GM21390 (cell line): ENCODE results near the gene INO80B.

Experiments used
- ATAC-seq: cut with Tn5 transposase; IDR thresholded peaks from one replicate; pipeline ENCODE4 v1.9.1; 2021; ENCODE audit not compliant: unreplicated experiment

The INO80B gene

DNA sequence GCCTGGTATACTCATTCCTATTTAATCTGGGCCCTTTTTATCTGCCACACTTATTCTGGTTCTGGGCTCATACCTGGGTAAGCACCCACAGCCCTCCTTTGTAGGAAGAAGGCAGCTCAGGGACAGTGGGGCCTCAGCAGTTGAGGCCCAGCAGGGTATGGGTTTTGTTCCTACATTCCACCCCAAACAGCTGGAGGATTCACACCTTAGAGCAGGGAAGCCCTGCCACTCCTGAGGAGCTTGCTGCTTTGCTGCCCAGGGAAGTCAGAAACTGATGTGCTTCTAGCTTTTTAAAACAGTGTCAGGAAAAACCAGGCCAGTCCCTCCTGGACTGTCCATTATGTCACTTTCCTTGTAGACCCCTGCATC, 45.7 kb downstream of the INO80B start:
- ATAC-seq: no peak

DNA sequence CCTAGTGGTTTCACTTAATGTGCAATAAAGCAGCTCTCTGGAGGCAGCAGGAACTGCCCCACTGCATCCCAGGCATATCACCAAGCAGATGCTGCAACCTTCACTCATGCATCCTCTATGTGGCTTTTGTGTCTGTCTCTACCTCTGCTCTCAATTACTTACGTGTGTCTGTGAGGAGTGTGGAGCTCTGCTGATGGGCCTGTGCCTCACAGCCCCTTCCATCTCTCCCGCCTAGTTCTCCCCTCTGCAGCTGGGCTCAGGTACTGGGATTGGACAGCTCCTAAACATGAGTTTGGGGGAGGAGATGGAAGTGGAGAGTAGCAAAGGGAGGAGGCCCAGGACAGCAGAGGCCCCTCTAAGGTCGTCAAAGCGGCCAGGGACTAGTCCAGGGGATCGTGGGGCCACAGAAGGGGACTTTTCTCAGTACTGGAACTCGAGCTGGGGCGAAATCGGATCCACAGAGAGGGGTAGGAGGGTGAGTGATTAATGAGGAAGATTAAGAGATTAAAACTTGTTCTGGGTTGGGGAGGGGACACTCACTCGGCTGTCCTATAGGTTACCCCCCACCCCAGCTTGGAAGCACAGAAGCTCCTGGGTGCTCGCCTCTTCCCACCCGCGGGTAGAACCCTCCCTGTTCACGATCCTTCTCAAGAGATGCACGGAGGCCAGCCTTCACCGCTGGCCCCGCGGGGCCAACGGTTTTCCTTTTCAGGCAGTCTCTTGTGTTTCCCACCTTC, 46.6 kb downstream of the INO80B start:
- ATAC-seq: no peak

DNA sequence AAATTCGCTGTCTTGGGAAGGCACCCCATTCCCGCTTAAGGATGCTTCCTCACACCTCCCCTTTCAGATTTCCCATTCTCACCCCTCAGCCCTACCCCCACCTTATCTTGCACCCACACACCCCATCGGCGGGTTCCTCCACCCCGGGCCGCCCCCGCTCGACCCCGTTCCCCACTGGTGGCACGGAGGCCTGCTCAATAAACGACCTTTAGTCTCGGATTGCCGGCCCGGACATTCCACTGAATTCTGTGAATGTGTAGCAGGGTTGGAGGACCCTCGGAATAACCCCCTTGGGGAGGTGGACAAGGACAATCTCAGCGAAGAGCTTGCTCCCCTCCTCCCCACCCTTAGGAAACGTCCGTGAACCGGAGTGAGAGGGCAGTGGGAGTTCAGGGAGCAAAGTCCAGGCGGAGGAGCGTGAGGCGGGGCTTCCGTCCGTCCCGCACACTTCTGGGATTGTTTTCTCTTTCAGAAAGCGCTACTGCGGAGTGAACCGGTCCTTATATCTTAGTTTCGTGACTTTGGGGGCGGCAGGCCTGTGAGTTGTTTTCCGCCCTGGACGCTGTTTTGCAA, 47.3 kb downstream of the INO80B start:
- no peak for ATAC-seq

DNA sequence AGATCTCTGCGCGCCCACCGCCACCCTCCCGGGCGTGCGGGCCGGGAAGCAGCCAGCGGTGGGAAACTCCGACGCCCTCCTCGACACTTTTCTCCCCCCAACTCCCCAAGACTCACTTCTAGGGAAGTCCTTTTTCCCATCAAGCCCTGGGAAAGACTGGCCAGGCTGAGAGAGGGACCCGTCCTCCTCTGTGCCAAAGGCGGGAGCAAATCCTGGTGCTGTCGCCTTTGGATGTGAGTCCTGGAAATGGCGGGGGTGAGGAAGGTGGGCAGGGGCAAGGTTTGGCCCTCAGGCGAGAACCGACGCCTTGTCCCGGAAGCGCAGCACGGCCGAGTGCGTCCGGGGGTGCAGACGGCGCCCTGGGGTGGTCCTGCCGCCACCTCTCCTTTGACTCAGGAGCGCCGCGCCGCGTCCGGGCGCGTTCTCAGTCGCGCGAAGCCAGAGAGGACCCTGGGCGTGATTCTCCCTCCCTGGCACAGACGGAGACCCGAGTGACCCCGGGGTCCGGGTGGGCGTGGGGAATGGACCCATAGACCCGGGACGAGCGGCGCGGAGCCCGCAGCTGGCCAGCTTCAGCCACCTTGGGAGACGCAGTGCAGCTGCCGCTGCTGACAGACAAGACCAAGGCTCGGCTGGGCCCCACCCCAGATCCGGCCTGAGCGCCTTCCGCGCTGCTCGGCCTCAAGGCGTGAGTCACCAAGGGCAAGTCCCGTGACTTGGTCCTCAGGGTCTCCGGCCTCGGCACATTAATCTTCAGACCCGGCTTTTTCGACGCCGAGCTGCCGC, 48.0 kb downstream of the INO80B start:
- ATAC-seq: peak; percentile 35

DNA sequence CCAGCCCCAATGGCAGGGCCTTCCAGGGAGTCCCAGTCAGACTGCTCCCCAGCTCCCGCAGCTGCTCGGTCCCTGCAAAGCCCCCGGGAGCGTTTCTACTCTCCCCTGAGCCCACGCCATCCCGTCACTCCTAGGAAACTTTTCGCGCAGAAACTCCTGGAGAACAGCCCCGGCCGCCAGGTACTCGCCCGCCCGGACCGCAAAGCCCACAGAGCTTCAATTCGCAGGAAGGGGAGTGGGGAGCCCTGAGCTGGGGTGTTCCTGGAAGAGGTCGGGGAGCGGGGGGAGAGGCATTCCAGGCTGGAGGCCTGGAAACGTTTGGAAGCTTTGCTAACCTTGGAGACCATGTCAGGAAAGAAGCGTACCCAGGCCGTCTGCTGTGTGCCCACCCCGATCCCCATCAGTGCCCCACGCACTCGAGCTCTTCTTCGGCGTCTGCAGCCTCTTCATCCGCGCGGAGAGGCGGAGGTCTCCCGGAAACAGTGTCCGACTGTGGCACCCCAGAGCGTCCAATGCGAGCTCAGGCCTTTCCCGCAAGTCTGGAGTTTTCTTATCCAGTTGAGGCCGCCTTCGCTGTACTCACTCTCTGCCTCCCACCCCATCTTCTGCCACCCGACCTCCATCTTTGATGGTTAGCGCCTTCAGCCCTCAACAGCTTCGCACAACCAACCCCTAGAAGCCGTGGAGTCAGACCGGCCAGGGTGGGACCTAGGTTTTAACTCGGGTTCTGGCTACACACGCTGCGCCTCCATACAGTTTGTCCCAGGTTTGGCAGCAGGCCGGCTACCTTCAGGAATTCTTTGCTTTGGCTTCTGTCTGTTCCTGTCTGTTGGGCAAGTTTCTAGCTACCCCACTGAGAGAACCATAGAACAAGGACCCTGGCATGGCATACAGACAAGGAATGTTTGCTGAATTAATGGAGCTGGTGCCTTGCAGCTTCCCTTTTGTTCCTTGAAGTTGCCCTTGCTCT, 48.9 kb downstream of the INO80B start:
- ATAC-seq: no peak

DNA sequence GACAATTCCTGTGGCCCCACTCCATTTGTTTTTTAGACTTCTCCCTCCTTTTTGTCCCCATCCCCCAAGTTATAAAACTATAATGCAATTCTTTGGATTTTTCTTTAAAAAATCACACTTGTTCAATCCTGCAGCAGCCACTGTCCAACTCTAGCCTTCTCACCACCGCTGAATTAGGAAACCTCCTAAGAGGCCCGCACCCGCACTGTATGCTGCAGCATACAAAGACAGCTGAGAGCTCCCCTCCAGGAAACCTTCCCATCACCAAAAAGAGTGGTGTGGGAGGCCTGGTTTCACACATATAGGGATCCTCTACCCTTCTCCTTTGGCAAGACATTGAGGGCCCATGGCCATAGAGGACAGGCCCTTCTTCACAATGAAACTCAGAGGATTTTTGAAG, 49.7 kb downstream of the INO80B start:
- ATAC-seq: no peak

DNA sequence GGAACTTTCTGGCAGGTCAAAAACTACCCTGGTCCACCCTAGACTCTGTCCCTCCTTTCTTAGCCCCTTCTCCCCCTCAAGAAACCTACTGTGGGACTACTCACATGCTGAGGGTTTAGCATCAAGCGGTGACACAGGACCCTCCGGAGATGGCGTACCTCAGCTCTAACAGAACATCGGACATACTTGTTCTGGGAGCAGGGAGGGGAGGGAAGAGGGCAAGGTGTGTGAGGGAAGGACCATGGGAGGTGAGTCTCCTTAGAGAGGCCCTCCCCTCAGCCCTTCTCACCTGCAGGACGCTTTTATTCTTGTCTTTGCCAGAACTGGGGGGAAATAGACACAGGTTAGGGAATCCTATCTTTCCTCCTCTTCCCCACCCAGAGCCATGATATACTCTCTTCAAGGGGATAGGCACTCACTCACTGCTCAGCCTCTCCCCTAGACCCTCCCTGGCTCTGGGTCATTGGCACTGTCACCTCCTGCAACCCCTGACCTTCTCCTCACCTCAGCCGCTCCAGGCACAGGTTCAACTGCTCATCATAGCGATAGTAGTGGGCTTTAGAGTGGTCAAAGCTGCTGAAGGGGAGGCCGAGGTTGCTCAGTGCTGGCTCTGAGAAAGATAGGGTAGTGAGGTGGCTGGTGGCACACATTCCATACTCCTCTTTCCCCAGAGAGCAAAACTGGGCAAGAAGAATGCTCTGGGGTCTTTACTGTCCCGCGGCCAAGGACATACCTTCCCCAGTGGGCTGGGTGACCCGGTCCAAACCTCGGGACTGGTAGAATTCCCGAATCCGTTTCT, 50.8 kb downstream of the INO80B start:
- ATAC-seq: no peak

DNA sequence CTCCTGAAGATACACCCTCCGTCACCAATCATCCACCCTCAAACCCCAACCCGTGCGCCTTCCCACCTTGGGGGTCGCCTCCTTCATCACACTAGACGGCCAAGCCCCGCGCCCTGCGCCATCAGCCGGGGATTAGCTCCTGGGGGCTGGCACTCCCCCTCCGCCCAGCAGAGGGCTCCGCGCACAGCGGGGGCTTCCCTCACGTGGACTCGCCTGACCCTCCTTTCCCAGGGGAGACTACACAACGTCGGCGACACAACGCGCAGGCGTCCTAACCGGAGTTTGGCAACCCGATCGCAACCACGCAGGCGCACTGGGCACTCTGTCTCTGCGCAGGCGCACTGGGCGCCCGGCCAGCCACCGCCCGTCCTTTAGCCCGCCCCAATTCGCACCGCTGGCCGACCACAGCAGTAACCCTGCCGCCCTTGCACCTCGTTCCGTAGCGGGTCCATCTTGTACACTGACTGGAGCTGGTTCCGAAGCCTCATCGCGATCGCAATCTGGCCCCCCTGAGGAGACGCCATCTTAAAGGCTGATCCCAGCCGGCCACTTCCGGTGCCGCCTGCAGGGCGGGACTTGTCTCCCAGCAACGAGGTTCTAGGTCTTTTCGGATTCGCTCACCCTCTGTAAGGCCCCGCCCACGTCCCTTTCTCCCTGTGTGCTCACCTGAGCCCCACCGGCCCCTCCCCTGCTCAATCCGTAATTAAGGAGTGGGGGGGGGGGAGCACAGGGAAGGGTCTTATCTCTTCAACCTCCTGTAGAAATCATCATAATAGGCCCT, 52.4 kb downstream of the INO80B start, which contains the start of gene PCGF1:
Gene PCGF1, minus strand, starts transcription at position 551 of the 781 bp plus-strand sequence. Its CDS starts 27 bp downstream, at position 524.
- ATAC-seq: peak; percentile 88
